GM23338 (cell line): ENCODE measurements around the gene CSTA. TPM values are rescaled to one million over a fixed set of nuclear protein-coding genes. Genes with fewer than 3 reads are reported as not detected.

ENCODE experiments used
- ATAC-seq: fragments of 200-7000 bp; cut with Tn5 transposase; 3 replicates; pipeline ENCODE4 v1.9.1; 2020
- DNase-seq: peaks from one replicate; pipeline ENCODE4 v3.0.0-alpha.2; 2015; ENCODE audit warnings: low spot score
- H2AFZ ChIP-seq: fragments of 200-600 bp; sonication (generic); 2 replicates; pipeline ENCODE4 v1.8.0; 2016; ENCODE audit warnings: antibody characterized with exemption, mild to moderate bottlenecking, moderate library complexity
- H3F3A ChIP-seq: fragments of 200-600 bp; sonication (generic); replicated peaks from 2 replicates; pipeline ENCODE4 v1.8.0; 2017; ENCODE audit warnings: antibody characterized with exemption, mixed run types, low read depth
- H3K27ac ChIP-seq: fragments of 200-600 bp; sonication (generic); 2 replicates; pipeline ENCODE4 v1.6.1; 2016; ENCODE audit warnings: low read depth
- H3K27me3 ChIP-seq: fragments of 200-600 bp; sonication (generic); 2 replicates; pipeline ENCODE4 v1.8.0; 2016; ENCODE audit warnings: mild to moderate bottlenecking, mixed run types, moderate library complexity; ENCODE audit not compliant: insufficient read depth
- H3K36me3 ChIP-seq: fragments of 200-600 bp; sonication (generic); 2 replicates; pipeline ENCODE4 v1.8.0; 2016; ENCODE audit warnings: mild to moderate bottlenecking; ENCODE audit not compliant: insufficient read depth
- H3K4me1 ChIP-seq: fragments of 200-600 bp; sonication (generic); 2 replicates; pipeline ENCODE4 v1.8.0; 2016; ENCODE audit warnings: mild to moderate bottlenecking, moderate library complexity; ENCODE audit not compliant: insufficient read depth
- H3K4me2 ChIP-seq: fragments of 200-600 bp; sonication (generic); 2 replicates; pipeline ENCODE4 v1.7.1; 2017; ENCODE audit warnings: mixed run types
- H3K4me3 ChIP-seq: fragments of 200-600 bp; sonication (generic); 2 replicates; pipeline ENCODE4 v1.6.1; 2016; ENCODE audit warnings: mixed run types
- H3K79me2 ChIP-seq: fragments of 200-600 bp; sonication (generic); replicated peaks from 2 replicates; pipeline ENCODE4 v1.8.0; 2017; ENCODE audit warnings: mild to moderate bottlenecking; ENCODE audit not compliant: insufficient read depth
- H3K9me2 ChIP-seq: fragments of 200-600 bp; sonication (generic); 2 replicates; pipeline ENCODE4 v1.8.0; 2017; ENCODE audit not compliant: insufficient read depth
- H4K20me1 ChIP-seq: fragments of 200-600 bp; sonication (generic); replicated peaks from 2 replicates; pipeline ENCODE4 v1.8.0; 2017; ENCODE audit warnings: mild to moderate bottlenecking; ENCODE audit not compliant: insufficient read depth
- H3K27ac Mint-ChIP-seq: 2 replicates; pipeline ENCODE4 v1.8.0; 2020; ENCODE audit warnings: inconsistent platforms, mild to moderate bottlenecking, moderate library complexity, mixed read lengths
- H3K27me3 Mint-ChIP-seq: 3 replicates; pipeline ENCODE4 v1.8.0; 2022; ENCODE audit warnings: low read depth, mild to moderate bottlenecking, moderate library complexity, mixed read lengths, inconsistent platforms; ENCODE audit not compliant: insufficient read depth, poor library complexity
- H3K36me3 Mint-ChIP-seq: 3 replicates; pipeline ENCODE4 v1.8.0; 2021; ENCODE audit warnings: low read depth, mild to moderate bottlenecking, inconsistent platforms, moderate library complexity, mixed read lengths
- H3K4me1 Mint-ChIP-seq: 3 replicates; pipeline ENCODE4 v1.8.0; 2020; ENCODE audit warnings: mild to moderate bottlenecking, inconsistent platforms, mixed read lengths
- H3K4me3 Mint-ChIP-seq: 3 replicates; pipeline ENCODE4 v1.8.0; 2021; ENCODE audit warnings: moderate library complexity, mild to moderate bottlenecking, inconsistent platforms, mixed read lengths
- H3K9me3 Mint-ChIP-seq: 3 replicates; pipeline ENCODE4 v1.8.0; 2020; ENCODE audit warnings: moderate library complexity, mild to moderate bottlenecking, inconsistent platforms, mixed read lengths
- CREB1 ChIP-seq: fragments of 250-450 bp; sonication (Bioruptor Pico); IDR thresholded peaks from 2 replicates; pipeline ENCODE4 v1.5.0; 2020; ENCODE audit warnings: low read depth, mild to moderate bottlenecking, moderate library complexity
- EZH2 ChIP-seq: fragments of 200-600 bp; sonication (generic); IDR thresholded peaks from one replicate; pipeline ENCODE4 v1.8.0; 2017; ENCODE audit warnings: antibody characterized with exemption, mild to moderate bottlenecking, low read depth; ENCODE audit not compliant: unreplicated experiment
- EZH2phosphoT487 ChIP-seq: fragments of 200-600 bp; sonication (generic); IDR thresholded peaks from one replicate; pipeline ENCODE4 v1.8.1; 2018; ENCODE audit warnings: antibody characterized with exemption; ENCODE audit not compliant: unreplicated experiment
- JUNB ChIP-seq: IDR thresholded peaks from one replicate; pipeline ENCODE4 v1.6.1; 2016; ENCODE audit warnings: antibody characterized with exemption; ENCODE audit not compliant: unreplicated experiment
- NANOG ChIP-seq: IDR thresholded peaks from 2 replicates; pipeline ENCODE4 v1.6.1; 2016; ENCODE audit warnings: antibody characterized with exemption, borderline replicate concordance
- POLR2AphosphoS5 ChIP-seq: IDR thresholded peaks from 2 replicates; pipeline ENCODE4 v1.6.1; 2016; ENCODE audit warnings: antibody characterized with exemption, low read depth
- STAT1 ChIP-seq: IDR thresholded peaks from one replicate; pipeline ENCODE4 v1.6.1; 2016; ENCODE audit warnings: antibody characterized with exemption; ENCODE audit not compliant: unreplicated experiment
- ZNF331 ChIP-seq: fragments of 250-450 bp; sonication (Bioruptor Pico); IDR thresholded peaks from 2 replicates; pipeline ENCODE4 v1.5.0; 2020; ENCODE audit warnings: low read depth, mild to moderate bottlenecking, moderate library complexity
- polyA plus RNA-seq: library from polyadenylated mRNA; unstranded; fragments of >200 nt; fragmentation: Nextera tagmentation; extraction: Ambion mirVana; gene quantifications from 2 replicates; pipeline ENCODE4 v1.2.1, GENCODE V29; 2016
- total RNA-seq: library from RNA; depleted of rRNA; stranded (reverse); fragments of >200 nt; shearing (Covaris generic); gene quantifications from 2 replicates; pipeline ENCODE4 v1.2.3, GENCODE V29; 2014
- TF ChIP-seq, protein P1 (sequence below): IDR thresholded peaks from one replicate; pipeline ENCODE4 v1.6.1; 2018; ENCODE audit warnings: antibody characterized with exemption; ENCODE audit not compliant: unreplicated experiment

The CSTA gene
- total and polyA plus RNA-seq, 2 experiments from 2014 or later = 1.4 TPM; not detected in 1

GRCh38 chr3:122307094-122307687, 17.9 kb upstream of the CSTA start:
- Histone ChIP-seq H3K4me2 (no peak overlapping the region), H4K20me1 (no peaks in the 10 kb centered on the region), H3K36me3 (no peaks in the 10 kb centered on the region), H2AFZ (no peak overlapping the region), H3K79me2 (no peaks in the 10 kb centered on the region), H3K4me3 (no peak overlapping the region), H3K27me3 (no peaks in the 10 kb centered on the region), H3F3A (no peaks in the 10 kb centered on the region), H3K27ac (no peak overlapping the region), H3K4me1 (no peaks in the 10 kb centered on the region), H3K9me2 (no peaks in the 10 kb centered on the region)
- H3K27ac Mint-ChIP-seq = no peak overlapping the region
- TF ChIP-seq CREB1 (CRISPR knock-in tag) (no peak), STAT1 (no peak), NANOG (no peak), POLR2AphosphoS5 (no peak), EZH2 (no peak), ZNF331 (CRISPR knock-in tag) (no peak), EZH2phosphoT487 (no peak), JUNB (no peak)
- TF ChIP-seq, protein P1, sequence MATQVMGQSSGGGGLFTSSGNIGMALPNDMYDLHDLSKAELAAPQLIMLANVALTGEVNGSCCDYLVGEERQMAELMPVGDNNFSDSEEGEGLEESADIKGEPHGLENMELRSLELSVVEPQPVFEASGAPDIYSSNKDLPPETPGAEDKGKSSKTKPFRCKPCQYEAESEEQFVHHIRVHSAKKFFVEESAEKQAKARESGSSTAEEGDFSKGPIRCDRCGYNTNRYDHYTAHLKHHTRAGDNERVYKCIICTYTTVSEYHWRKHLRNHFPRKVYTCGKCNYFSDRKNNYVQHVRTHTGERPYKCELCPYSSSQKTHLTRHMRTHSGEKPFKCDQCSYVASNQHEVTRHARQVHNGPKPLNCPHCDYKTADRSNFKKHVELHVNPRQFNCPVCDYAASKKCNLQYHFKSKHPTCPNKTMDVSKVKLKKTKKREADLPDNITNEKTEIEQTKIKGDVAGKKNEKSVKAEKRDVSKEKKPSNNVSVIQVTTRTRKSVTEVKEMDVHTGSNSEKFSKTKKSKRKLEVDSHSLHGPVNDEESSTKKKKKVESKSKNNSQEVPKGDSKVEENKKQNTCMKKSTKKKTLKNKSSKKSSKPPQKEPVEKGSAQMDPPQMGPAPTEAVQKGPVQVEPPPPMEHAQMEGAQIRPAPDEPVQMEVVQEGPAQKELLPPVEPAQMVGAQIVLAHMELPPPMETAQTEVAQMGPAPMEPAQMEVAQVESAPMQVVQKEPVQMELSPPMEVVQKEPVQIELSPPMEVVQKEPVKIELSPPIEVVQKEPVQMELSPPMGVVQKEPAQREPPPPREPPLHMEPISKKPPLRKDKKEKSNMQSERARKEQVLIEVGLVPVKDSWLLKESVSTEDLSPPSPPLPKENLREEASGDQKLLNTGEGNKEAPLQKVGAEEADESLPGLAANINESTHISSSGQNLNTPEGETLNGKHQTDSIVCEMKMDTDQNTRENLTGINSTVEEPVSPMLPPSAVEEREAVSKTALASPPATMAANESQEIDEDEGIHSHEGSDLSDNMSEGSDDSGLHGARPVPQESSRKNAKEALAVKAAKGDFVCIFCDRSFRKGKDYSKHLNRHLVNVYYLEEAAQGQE = no peak
- no peak for DNase-seq
- H3K9me3 Mint-ChIP-seq = no peaks in the 10 kb centered on the region
- no peak overlapping the region for H3K4me3 Mint-ChIP-seq
- no peaks in the 10 kb centered on the region for H3K4me1 Mint-ChIP-seq
- no peaks in the 10 kb centered on the region for H3K36me3 Mint-ChIP-seq
- no peaks in the 10 kb centered on the region for H3K27me3 Mint-ChIP-seq
- no peak for ATAC-seq

DNA sequence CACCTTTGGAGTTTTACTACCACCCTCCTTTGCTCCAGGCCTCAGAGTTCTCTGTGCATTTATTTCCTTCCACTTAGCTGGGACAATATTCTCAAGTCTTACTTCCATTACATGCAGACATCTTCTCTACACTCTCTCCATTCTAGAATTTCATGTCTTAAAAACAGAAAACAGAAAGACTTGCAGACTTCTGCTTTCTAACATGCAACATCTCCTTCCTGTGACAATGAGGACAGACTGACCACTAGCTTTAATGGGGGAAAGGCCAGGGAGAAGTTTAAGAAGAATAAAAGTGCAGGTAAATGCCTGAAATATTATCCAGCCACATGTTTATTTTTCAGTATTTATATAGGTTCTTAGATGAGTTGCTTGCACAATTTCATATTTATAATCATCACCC, 17.1 kb upstream of the CSTA start:
- Histone ChIP-seq H2AFZ (no peak overlapping the region; the same call in 1 of the 2 replicates), H3K27me3 (no peaks in the 10 kb centered on the region), H3K4me3 (no peak overlapping the region), H3K4me1 (0 out of 2 replicates have a peak, but pooled peaks cover 2% of the 10 kb centered on the region), H3K27ac (no peak overlapping the region), H4K20me1 (no peaks in the 10 kb centered on the region), H3K4me2 (no peak overlapping the region), H3F3A (no peaks in the 10 kb centered on the region), H3K9me2 (0 out of 2 replicates have a peak, but pooled peaks cover 3% of the 10 kb centered on the region), H3K79me2 (no peaks in the 10 kb centered on the region), H3K36me3 (no peaks in the 10 kb centered on the region)
- TF ChIP-seq NANOG = no peak
- no peak for DNase-seq
- Mint-ChIP-seq H3K27me3 (no peaks in the 10 kb centered on the region), H3K4me3 (no peak overlapping the region), H3K36me3 (no peaks in the 10 kb centered on the region), H3K4me1 (peaks cover 1% of the 10 kb centered on the region), H3K9me3 (no peaks in the 10 kb centered on the region), H3K27ac (no peak overlapping the region)
- no peak for ATAC-seq
